ENCODE data around the gene TRHDE.

TRHDE gene

GRCh38 chr12:72522411-72522810 is 250.2 kb downstream of the TRHDE start:
- DNase-seq = no peak

GRCh38 chr12:72523754-72524153 is 251.6 kb downstream of the TRHDE start:
- DNase-seq = no peak

GRCh38 chr12:72535212-72535990 is 263.2 kb downstream of the TRHDE start:
- DNase-seq = no peak

DNA sequence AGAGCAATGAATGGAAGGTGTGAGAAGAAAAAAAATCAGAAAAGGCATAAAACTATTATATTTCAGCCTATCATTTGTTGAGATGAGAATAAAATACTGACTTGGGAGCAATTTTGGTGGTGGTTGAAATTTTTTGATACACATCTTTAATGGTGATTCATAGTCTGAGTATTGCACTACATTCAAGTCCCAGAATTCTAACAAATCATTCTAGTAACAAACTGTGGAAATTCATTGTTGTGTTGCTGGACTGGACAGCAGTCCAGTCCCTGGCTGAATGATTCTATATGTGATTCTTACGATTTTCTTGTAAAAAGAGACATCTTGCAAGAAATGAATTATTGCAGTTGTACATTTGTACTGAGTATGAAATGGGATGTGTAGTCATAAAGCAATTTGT is 268.6 kb downstream of the TRHDE start:
- DNase-seq = no peak

- DNase-seq = no peak
These were observed 271.8 kb downstream of the TRHDE start for GRCh38 chr12:72543777-72544467.

DNA sequence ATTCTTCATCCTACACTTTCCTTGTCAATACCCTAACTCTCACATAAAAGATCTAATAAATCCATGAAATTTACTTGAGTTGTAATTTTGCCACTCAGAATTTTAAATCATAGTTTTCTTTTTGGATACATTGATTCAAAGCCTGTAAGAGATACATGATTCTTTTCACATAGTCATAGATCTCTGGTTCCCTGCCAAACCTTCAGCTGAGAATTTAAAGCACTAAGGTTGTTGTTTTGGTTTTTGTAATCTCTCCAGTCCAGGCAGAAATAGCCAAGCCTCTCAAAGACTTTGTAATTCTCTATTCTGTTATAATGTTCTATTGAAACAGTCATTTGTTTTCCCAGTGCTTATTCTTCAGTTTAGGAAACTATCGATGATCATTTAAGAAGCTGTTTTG is 273.9 kb downstream of the TRHDE start:
- no peak for DNase-seq

DNA sequence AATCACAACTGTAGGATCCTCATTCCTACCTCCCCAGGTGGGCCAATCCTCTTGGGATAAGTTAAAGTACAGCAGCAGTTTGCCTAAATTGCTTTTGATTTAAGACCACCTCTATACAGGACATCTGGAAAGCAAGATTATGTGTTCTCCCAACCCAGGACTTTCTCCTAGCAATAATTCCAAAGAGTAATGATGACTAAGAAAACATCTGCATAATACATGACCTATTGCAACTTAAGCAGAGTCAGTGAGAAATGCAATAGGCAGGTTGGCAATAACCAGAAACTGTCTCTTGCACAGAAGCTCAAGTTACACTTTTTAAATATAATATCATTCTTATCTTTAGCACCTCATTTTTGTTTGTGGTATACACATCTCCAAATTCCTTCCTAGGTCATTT is 275.4 kb downstream of the TRHDE start:
- no peak for DNase-seq

- DNase-seq = no peak
These were observed 277.0 kb downstream of the TRHDE start for GRCh38 chr12:72549184-72549583.

DNA sequence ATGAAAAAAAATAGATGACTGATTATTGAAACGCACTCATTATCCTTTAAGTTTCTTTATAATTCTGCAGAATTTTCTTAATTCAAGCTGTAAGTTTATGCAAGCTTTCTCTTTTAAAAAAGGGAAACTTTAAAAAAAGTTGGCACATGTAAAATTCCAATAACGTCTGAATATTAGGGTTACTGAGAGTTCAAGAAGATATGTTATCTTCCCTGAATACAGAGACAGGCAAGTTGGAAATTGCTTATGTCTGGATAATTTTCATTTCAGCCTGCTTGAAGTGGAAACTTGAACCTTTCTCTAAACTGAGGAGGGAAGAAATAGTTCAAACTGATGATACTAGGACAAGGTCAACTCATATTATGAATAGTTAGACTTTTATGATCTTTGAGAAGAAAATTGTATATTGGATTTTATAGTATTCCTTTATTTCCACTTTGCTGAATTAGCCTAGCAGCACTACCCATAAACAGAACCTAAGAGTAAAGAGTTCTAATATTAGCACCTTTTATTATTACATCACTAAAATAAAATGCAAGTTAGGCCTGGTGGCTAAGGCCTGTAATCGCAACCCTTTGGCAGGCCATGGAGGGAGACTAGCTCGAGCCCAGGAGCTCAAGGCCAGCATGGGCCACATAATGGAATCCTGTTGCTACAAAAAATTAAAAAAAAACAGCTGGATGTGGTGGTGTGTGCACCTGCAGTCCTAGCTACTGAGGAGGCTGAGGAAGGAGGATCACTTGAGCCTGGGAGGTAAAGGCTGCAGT is 288.0 kb downstream of the TRHDE start:
- no peak for DNase-seq

DNA sequence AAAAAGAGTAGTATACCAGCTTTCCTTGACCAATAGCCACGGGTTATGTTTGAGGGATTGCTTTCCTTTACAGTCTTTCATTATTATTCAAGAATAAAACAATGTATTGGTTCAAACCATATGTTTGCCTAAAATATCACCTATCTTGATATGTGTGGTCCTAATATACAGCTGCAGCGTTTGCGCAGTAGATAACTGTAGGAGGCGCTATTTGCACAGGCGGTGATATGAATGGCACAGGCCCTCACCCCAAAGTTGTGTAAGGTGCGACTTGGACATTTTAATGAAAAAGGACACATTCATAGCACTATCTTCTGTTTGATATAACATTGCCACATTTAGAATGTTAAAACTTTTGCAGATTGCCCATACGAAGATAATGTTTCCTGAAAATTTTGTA is 298.4 kb downstream of the TRHDE start:
- DNase-seq = no peak

- DNase-seq = no peak
These were observed 302.0 kb downstream of the TRHDE start for GRCh38 chr12:72574138-72574537.

- no peak for DNase-seq
These were observed 306.2 kb downstream of the TRHDE start for GRCh38 chr12:72578327-72578726.

DNA sequence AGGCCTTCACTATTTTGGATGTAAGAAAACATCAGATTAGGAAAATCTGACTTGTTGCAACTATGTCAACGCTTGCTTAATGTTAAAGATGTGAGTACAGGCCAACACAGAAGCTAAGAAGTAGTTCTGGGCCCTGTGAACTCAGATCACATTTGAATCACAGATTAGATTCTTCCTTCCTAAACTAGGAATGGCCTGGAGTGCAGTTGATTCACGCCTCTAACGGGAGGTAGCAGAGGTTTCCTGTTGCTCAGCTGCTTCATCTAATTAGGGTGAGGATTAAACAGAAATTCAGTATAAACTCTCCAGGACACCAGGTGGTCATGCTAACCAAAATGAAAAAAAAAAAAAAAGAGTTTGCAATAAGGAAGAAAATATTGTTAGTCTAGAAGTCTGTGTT is 314.3 kb downstream of the TRHDE start:
- no peak for DNase-seq

GRCh38 chr12:72602581-72602980 is 330.4 kb downstream of the TRHDE start:
- no peak for DNase-seq

GRCh38 chr12:72605975-72606374 is 333.8 kb downstream of the TRHDE start:
- DNase-seq = no peak

DNA sequence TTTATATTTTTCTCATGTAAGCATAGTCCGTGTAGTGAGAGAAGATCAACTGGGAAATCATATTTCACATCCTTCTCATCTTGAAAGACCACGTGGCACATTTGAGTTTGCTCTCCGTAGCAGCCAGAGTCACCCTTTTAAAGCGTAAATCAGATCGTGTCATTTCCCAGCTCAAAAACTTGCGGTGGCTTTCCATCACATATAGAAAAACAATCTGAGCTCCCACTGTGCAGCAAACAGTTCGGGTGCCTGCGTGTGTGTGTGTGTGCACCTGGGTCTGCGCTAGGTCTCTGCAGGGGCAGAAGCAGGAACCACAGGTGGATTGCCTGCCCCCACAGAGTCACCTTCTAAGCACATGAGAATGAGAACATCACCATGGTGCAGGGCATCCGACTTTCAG is 338.2 kb downstream of the TRHDE start:
- DNase-seq = no peak

DNA sequence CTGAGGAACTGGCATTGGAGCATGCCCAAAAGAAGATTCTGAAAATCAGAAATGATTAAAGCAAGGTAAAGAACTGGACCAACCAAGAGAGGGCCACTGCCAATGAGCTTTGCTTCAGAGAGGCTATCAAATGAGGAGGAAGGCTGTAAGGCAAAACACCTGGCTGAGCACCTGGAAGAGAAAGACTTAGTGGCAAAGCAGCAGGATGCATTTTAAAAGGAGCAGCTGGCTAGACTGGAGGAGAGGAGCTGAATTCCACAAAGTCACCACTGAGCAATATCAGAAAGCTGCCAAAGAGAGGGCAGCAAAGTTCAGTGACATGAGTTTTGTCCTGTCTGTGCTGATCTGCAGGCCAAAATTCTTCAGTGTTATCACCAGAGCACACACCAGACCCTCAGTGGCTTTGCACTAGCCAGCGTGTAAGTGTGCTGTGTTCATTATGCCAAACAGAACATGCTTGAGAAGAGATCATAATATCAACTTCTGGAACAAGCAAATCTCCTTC is 338.7 kb downstream of the TRHDE start:
- DNase-seq = no peak

GRCh38 chr12:72612171-72612570 is 340.0 kb downstream of the TRHDE start:
- no peak for DNase-seq

- no peak for DNase-seq
These were observed 346.6 kb downstream of the TRHDE start for GRCh38 chr12:72618764-72619163.

DNA sequence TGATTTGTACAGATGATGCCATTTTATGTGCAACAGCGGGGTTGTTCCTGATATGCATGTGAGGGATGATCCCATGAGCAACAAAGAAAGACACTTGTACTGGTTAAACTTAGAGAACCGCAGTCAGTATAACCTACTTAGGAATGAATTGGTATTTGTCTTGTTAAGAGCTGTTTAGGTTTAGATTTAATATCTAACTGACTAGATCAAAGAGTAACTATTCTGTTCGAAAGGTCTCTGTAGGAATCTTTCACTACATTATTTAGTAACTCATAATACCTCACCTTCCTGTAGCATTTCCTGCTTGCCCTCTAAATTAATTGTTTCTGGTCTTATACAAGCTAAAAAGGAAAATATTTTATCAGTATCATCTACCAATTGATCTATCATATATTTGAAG is 350.4 kb downstream of the TRHDE start:
- DNase-seq = no peak

DNA sequence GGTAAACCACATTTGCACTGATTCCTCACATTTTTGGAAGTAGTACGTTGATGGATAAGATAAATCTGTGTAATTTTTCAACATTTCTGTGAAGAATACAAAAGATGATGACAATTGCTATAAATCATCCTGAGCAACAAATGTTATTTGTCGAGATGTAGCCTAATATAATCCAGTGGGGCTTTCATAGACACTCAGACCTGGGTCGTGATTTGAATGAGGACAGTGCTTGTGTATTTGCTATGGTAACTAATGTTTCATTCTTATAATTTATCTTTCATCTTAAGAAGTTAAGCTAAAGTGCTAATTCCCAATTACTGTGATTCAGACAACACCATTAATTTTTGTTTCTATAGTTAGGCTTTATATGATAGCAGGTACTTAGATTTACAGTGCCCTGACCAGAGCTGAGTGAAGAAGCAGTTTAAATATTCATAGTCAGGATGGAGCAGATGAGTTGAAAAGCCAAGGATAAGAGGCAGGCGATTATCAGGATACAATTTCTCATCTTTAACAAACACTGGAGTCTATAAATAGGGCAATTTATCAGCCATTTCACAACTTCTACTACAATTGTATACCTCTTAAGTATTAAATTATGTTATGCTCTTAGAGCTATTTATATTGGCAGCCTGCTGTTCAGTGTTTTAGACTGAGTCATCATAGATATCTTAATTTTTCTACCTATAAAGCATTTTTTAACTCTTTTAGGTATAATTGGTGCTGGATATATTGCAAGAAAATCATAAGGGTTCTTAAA is 359.9 kb downstream of the TRHDE start:
- no peak for DNase-seq

DNA sequence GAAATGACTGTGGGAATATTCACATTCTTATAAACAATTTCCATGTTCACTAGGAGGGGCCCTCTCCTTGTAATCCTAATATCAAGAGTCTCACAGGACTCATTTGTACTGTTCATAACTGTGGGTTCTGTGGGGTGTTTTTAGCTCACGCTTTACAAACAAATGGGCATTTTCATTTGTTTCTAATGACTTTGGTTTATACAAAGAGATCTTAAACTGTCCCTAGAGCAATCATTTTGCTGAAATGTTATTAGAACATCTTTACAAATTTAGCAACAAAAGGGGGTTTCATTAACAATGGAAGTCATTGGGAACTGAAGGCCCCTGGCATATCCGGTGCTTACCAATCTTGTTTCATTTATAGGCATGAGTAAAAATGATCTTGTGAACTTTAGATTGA is 370.5 kb downstream of the TRHDE start:
- no peak for DNase-seq

- no peak for DNase-seq
These were observed 375.0 kb downstream of the TRHDE start for GRCh38 chr12:72647139-72647538.
